ENCODE measurements around the gene TMEM132A.
A peak's percentile ranks its signal among the peaks of the same experiment; 100 is the strongest.
"Not testable (repeated sequence)": the region's sequence is repeated elsewhere in the genome, so short reads cannot be mapped to it uniquely, and the experiment has no call there.

Gene TMEM132A

GRCh38 chr11:60964801-60965200 is 40.5 kb downstream of the TMEM132A start:
- peak; percentile 84 for DNase-seq

- DNase-seq, result no peak
Observed at GRCh38 chr11:60966890-60967289, 42.6 kb downstream of the TMEM132A start.

- no peak for DNase-seq
Observed at GRCh38 chr11:60968223-60968622, 44.0 kb downstream of the TMEM132A start.

- no peak for DNase-seq
Observed at GRCh38 chr11:60970369-60970774, 46.1 kb downstream of the TMEM132A start.

GRCh38 chr11:60970890-60971289 is 46.6 kb downstream of the TMEM132A start:
- no peak for DNase-seq

- no peak for DNase-seq
Observed at GRCh38 chr11:60971520-60971919, 47.3 kb downstream of the TMEM132A start, which contains the start of gene CD6. TSS of gene CD6 (plus strand) at chr11:60971680. CDS start at chr11:60971866, 186 bp downstream.

GRCh38 chr11:60972182-60973030 is 48.1 kb downstream of the TMEM132A start:
- no peak for DNase-seq

GRCh38 chr11:60973699-60974098 is 49.4 kb downstream of the TMEM132A start:
- no peak for DNase-seq

GRCh38 chr11:60974316-60974715 is 50.1 kb downstream of the TMEM132A start:
- DNase-seq, result not testable (repeated sequence)

GRCh38 chr11:60974726-60975125 is 50.5 kb downstream of the TMEM132A start:
- no peak for DNase-seq

GRCh38 chr11:60977224-60977623 is 53.0 kb downstream of the TMEM132A start:
- no peak for DNase-seq

- no peak for DNase-seq
Observed at GRCh38 chr11:60977836-60978235, 53.6 kb downstream of the TMEM132A start.

GRCh38 chr11:60978546-60979380 is 54.5 kb downstream of the TMEM132A start:
- peak; percentile 44 for DNase-seq

- DNase-seq, result no peak
Observed at GRCh38 chr11:60981515-60981914, 57.3 kb downstream of the TMEM132A start.

GRCh38 chr11:60982184-60982583 is 57.9 kb downstream of the TMEM132A start:
- no peak for DNase-seq

- no peak for DNase-seq
Observed at GRCh38 chr11:60984149-60984548, 59.9 kb downstream of the TMEM132A start.

- DNase-seq, result no peak
Observed at GRCh38 chr11:60984636-60985035, 60.4 kb downstream of the TMEM132A start.

- no peak for DNase-seq
Observed at GRCh38 chr11:60985501-60985900, 61.2 kb downstream of the TMEM132A start.

- DNase-seq, result no peak
Observed at GRCh38 chr11:60985991-60986915, 62.0 kb downstream of the TMEM132A start.

Data from NCI-H1694 treated with DMSO at 0.1 percent for 48 hours (cell line).